ENCODE results near the gene GJD2.

The GJD2 gene

GRCh38 chr15:34796847-34797435, 42.1 kb upstream of the GJD2 start:
- in situ Hi-C loops (cut with HindIII; ENCODE audit: low sequenced_read_pairs): no loop called here

GRCh38 chr15:34795267-34796081, 40.7 kb upstream of the GJD2 start, which contains the start of gene ACTC1:
ACTC1 (minus strand) TSS chr15:34795549; CDS start chr15:34794808, 741 bp downstream.
- TF ChIP-seq, protein P1, sequence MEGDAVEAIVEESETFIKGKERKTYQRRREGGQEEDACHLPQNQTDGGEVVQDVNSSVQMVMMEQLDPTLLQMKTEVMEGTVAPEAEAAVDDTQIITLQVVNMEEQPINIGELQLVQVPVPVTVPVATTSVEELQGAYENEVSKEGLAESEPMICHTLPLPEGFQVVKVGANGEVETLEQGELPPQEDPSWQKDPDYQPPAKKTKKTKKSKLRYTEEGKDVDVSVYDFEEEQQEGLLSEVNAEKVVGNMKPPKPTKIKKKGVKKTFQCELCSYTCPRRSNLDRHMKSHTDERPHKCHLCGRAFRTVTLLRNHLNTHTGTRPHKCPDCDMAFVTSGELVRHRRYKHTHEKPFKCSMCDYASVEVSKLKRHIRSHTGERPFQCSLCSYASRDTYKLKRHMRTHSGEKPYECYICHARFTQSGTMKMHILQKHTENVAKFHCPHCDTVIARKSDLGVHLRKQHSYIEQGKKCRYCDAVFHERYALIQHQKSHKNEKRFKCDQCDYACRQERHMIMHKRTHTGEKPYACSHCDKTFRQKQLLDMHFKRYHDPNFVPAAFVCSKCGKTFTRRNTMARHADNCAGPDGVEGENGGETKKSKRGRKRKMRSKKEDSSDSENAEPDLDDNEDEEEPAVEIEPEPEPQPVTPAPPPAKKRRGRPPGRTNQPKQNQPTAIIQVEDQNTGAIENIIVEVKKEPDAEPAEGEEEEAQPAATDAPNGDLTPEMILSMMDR (IDR thresholded peaks at IDR 0.05; ENCODE audit: low read depth, low read length, missing control alignments): peak; percentile 29
- peak within 1 kb of the TSS; percentile 24 for H3K4me3 ChIP-seq (ENCODE audit: low read depth, low read length)
- no peak for DNase-seq (ENCODE audit: low read depth)
- in situ Hi-C loops (cut with HindIII; ENCODE audit: low sequenced_read_pairs): no loop called here

More at GRCh38 chr15:34796847-34797435, 42.1 kb upstream of the GJD2 start:
- TF ChIP-seq, protein P1 (IDR thresholded peaks at IDR 0.05; ENCODE audit: low read depth, low read length, missing control alignments): no peak
- H3K4me3 ChIP-seq (ENCODE audit: low read depth, low read length): no peak overlapping the region
- no peak for DNase-seq (ENCODE audit: low read depth)

DNA sequence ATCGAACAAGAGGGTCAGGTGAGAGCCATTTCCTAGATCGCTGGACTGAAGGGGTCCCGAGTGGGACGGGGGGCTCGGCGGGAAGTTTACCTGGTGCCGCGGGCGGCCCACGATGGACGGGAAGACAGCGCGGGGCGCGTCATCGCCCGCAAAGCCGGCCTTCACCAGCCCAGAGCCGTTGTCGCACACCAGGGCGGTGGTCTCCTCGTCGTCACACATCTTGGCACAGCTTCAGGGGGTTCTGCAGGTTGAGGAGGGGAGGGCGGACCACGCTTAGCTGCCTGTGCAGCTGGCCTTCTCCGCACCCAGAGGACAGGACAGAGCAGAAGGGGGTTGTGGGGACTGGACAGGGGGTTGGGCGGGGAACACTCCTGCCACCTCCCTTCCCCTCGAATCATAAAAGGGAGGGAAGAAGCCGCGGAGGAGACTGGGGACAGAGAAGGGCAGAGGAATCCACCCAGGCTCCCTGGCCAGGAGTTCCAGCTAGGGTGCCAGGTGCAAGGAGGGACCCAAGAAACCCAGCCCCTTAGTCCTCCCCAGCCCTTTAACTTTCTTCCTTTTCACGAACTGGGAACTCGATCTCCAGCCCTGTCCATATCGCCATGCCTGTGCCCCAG, 39.9 kb upstream of the GJD2 start:
- peak overlapping the region; percentile 24 for H3K4me3 ChIP-seq (ENCODE audit: low read depth, low read length)
- DNase-seq (ENCODE audit: low read depth): no peak
- in situ Hi-C loops (cut with HindIII; ENCODE audit: low sequenced_read_pairs): no loop called here

GRCh38 chr15:34793901-34794300, 39.1 kb upstream of the GJD2 start:
- no peak for DNase-seq (ENCODE audit: low read depth)
- TF ChIP-seq, protein P1 (IDR thresholded peaks at IDR 0.05; ENCODE audit: low read depth, low read length, missing control alignments): no peak
- in situ Hi-C loops (cut with HindIII; ENCODE audit: low sequenced_read_pairs): no loop called here
- no peak overlapping the region for H3K4me3 ChIP-seq (ENCODE audit: low read depth, low read length)

More for the DNA sequence above, 39.9 kb upstream of the GJD2 start:
- TF ChIP-seq, protein P1 (IDR thresholded peaks at IDR 0.05; ENCODE audit: low read depth, low read length, missing control alignments): no peak

DNA sequence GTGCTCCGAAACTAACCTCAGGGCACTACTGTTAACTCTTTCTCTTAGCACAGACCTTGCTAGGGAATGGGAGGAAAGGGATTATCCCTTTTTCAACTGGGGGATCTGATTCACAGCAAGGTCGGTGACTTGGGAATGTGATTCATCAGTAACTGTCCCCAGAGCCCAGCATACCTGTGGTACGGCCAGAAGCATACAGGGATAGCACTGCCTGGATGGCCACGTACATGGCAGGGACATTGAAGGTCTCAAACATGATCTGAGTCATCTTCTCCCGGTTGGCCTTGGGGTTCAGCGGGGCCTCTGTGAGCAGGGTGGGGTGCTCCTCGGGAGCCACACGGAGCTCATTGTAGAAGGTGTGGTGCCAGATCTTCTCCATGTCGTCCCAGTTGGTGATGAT, 38.3 kb upstream of the GJD2 start:
- no peak overlapping the region for H3K4me3 ChIP-seq (ENCODE audit: low read depth, low read length)
- no peak for DNase-seq (ENCODE audit: low read depth)
- in situ Hi-C loops (cut with HindIII; ENCODE audit: low sequenced_read_pairs): no loop called here
- TF ChIP-seq, protein P1 (IDR thresholded peaks at IDR 0.05; ENCODE audit: low read depth, low read length, missing control alignments): no peak

DNA sequence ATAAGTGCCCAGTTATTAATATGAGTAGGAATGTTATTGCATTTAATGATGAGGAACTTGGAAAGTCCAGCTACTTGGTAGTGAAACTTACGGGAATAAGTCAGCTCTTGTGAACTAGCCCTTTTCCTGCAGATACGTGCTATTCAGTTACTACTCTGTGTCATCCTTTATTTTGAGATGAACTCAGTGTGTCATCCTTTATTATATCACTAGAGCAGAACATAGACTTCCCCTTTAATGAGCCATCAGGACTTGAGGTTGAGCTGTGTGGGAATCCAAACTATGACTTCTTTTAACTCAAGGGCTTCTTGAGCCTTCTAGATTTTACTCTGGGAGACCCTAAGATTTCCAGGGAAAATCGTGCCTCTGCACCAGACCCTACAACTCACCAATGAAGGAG, 36.9 kb upstream of the GJD2 start:
- H3K4me3 ChIP-seq (ENCODE audit: low read depth, low read length): no peak overlapping the region
- TF ChIP-seq, protein P1 (IDR thresholded peaks at IDR 0.05; ENCODE audit: low read depth, low read length, missing control alignments): no peak
- DNase-seq (ENCODE audit: low read depth): no peak
- in situ Hi-C loops (cut with HindIII; ENCODE audit: low sequenced_read_pairs): no loop called here
